Rectal smooth muscle tissue (tissue), 1 donor: ENCODE measurements around the gene LCN12.
A peak's percentile ranks its signal among the peaks of the same experiment; 100 is the strongest.

Source experiments
- H3K27ac ChIP-seq: one replicate; pipeline ENCODE4 v1.7.0; 2013; ENCODE audit warnings: low read depth, low read length, inconsistent platforms
- H3K27me3 ChIP-seq: one replicate; pipeline ENCODE4 v1.7.0; 2013; ENCODE audit warnings: low read length; ENCODE audit not compliant: control insufficient read depth, insufficient read depth
- H3K36me3 ChIP-seq: one replicate; pipeline ENCODE4 v1.7.0; 2013; ENCODE audit warnings: low read length; ENCODE audit not compliant: control insufficient read depth, insufficient read depth
- H3K4me1 ChIP-seq: one replicate; pipeline ENCODE4 v1.7.0; 2013; ENCODE audit warnings: low read length; ENCODE audit not compliant: control insufficient read depth, insufficient read depth
- H3K4me3 ChIP-seq: one replicate; pipeline ENCODE4 v1.7.0; 2013; ENCODE audit warnings: low read length
- H3K9ac ChIP-seq: one replicate; pipeline ENCODE4 v1.7.0; 2013; ENCODE audit warnings: low read length

The LCN12 gene

GRCh38 chr9:136958898-136959850, 7.1 kb downstream of the LCN12 start:
- Histone ChIP-seq H3K9ac (no peak overlapping the region), H3K4me1 (no peaks in the 10 kb centered on the region), H3K27ac (no peak overlapping the region), H3K4me3 (no peak overlapping the region), H3K27me3 (no peaks in the 10 kb centered on the region), H3K36me3 (no peaks in the 10 kb centered on the region)

- H3K9ac ChIP-seq, result no peak overlapping the region
- no peaks in the 10 kb centered on the region for H3K36me3 ChIP-seq
- no peak overlapping the region for H3K27ac ChIP-seq
- H3K4me1 ChIP-seq, result no peaks in the 10 kb centered on the region
- H3K4me3 ChIP-seq, result no peak overlapping the region
- H3K27me3 ChIP-seq, result no peaks in the 10 kb centered on the region
Observed at GRCh38 chr9:136960212-136960937, 8.3 kb downstream of the LCN12 start.

GRCh38 chr9:136960938-136961275, 8.8 kb downstream of the LCN12 start:
- no peaks in the 10 kb centered on the region for H3K4me1 ChIP-seq
- H3K9ac ChIP-seq, result no peak overlapping the region
- H3K27me3 ChIP-seq, result no peaks in the 10 kb centered on the region
- H3K4me3 ChIP-seq, result no peak overlapping the region
- H3K27ac ChIP-seq, result no peak overlapping the region
- no peaks in the 10 kb centered on the region for H3K36me3 ChIP-seq

GRCh38 chr9:136961279-136962065, 9.4 kb downstream of the LCN12 start:
- Histone ChIP-seq H3K4me1 (no peaks in the 10 kb centered on the region), H3K27ac (no peak overlapping the region), H3K9ac (no peak overlapping the region), H3K36me3 (no peaks in the 10 kb centered on the region), H3K4me3 (no peak overlapping the region), H3K27me3 (no peaks in the 10 kb centered on the region)

GRCh38 chr9:136962163-136962562, 10.1 kb downstream of the LCN12 start:
- H3K27me3 ChIP-seq, result no peaks in the 10 kb centered on the region
- no peak overlapping the region for H3K4me3 ChIP-seq
- H3K27ac ChIP-seq, result no peak overlapping the region
- H3K36me3 ChIP-seq, result no peaks in the 10 kb centered on the region
- no peak overlapping the region for H3K9ac ChIP-seq
- no peaks in the 10 kb centered on the region for H3K4me1 ChIP-seq

- Histone ChIP-seq H3K9ac (no peak overlapping the region), H3K27me3 (no peaks in the 10 kb centered on the region), H3K4me3 (no peak overlapping the region), H3K4me1 (no peaks in the 10 kb centered on the region), H3K36me3 (no peaks in the 10 kb centered on the region), H3K27ac (no peak overlapping the region)
Observed at GRCh38 chr9:136962701-136963248, 10.7 kb downstream of the LCN12 start.

- no peak overlapping the region for H3K27ac ChIP-seq
- no peaks in the 10 kb centered on the region for H3K27me3 ChIP-seq
- H3K4me1 ChIP-seq, result no peaks in the 10 kb centered on the region
- no peak overlapping the region for H3K4me3 ChIP-seq
- no peak overlapping the region for H3K9ac ChIP-seq
- H3K36me3 ChIP-seq, result no peaks in the 10 kb centered on the region
Observed at GRCh38 chr9:136963341-136963740, 11.3 kb downstream of the LCN12 start.

GRCh38 chr9:136963751-136964150, 11.7 kb downstream of the LCN12 start:
- Histone ChIP-seq H3K4me3 (no peak overlapping the region), H3K4me1 (no peaks in the 10 kb centered on the region), H3K9ac (no peak overlapping the region), H3K36me3 (no peaks in the 10 kb centered on the region), H3K27ac (no peak overlapping the region), H3K27me3 (no peaks in the 10 kb centered on the region)

- Histone ChIP-seq H3K27ac (no peak overlapping the region), H3K4me3 (no peak overlapping the region), H3K9ac (no peak overlapping the region), H3K4me1 (no peaks in the 10 kb centered on the region), H3K36me3 (no peaks in the 10 kb centered on the region), H3K27me3 (no peaks in the 10 kb centered on the region)
Observed at GRCh38 chr9:136964171-136964689, 12.2 kb downstream of the LCN12 start.

- no peaks in the 10 kb centered on the region for H3K36me3 ChIP-seq
- no peaks in the 10 kb centered on the region for H3K4me1 ChIP-seq
- no peak overlapping the region for H3K4me3 ChIP-seq
- no peak overlapping the region for H3K27ac ChIP-seq
- no peaks in the 10 kb centered on the region for H3K27me3 ChIP-seq
- H3K9ac ChIP-seq, result no peak overlapping the region
Observed at GRCh38 chr9:136964833-136965422, 12.9 kb downstream of the LCN12 start.

GRCh38 chr9:136965771-136966484, 13.9 kb downstream of the LCN12 start:
- H3K4me3 ChIP-seq, result peak overlapping the region; percentile 24
- H3K4me1 ChIP-seq, result no peaks in the 10 kb centered on the region
- no peak overlapping the region for H3K27ac ChIP-seq
- H3K36me3 ChIP-seq, result no peaks in the 10 kb centered on the region
- H3K9ac ChIP-seq, result no peak overlapping the region
- no peaks in the 10 kb centered on the region for H3K27me3 ChIP-seq
